ENCODE measurements around the gene PLA2G4E.

- TF ChIP-seq ZNF23 (CRISPR knock-in tag; IDR thresholded peaks at IDR 0.05) (no peak), CTCF (IDR thresholded peaks at IDR 0.05 in 2 of 3, conservative IDR thresholded peaks at IDR 0.05 in 1 of 3; ENCODE audit: insufficient read depth in 2 of 3, low read depth in 1 of 3, low read length in 3 of 3) (no peak)
These were observed 48.8 kb upstream of the PLA2G4E start for GRCh38 chr15:42069496-42070278.
